Activated CD8-positive, alpha-beta T cell treated with anti-CD3 and anti-CD28 coated beads for 36 hours (primary cell): ENCODE measurements around the gene EPB41L4A. TPM values are rescaled to one million over a fixed set of nuclear protein-coding genes. Genes with fewer than 3 reads are reported as not detected.

Experiments
- ATAC-seq: fragments of 200-7000 bp; cut with Tn5 transposase; one replicate; pipeline ENCODE4 v1.10.0; 2021; ENCODE audit warnings: mild to moderate bottlenecking, moderate library complexity
- CTCF ChIA-PET: fragments of 350-600 bp; sonication (Branson Sonifier 250); formaldehyde crosslinking; loops from one replicate; lab custom pipeline; 2021; ENCODE audit warnings: antibody characterized with exemption; lab: Charles Lee
- POLR2A ChIA-PET: fragments of 350-600 bp; sonication (Branson Sonifier 250); formaldehyde crosslinking; loops from one replicate; lab custom pipeline; 2021; ENCODE audit warnings: antibody characterized with exemption; lab: Charles Lee
- DNase-seq: peaks from one replicate; pipeline ENCODE4 v3.0.0-alpha.2; 2020
- H3K27ac Mint-ChIP-seq: one replicate; pipeline ENCODE4 v1.8.0; 2021; ENCODE audit warnings: mild to moderate bottlenecking, mixed read lengths
- H3K27me3 Mint-ChIP-seq: one replicate; pipeline ENCODE4 v1.8.0; 2021; ENCODE audit warnings: mixed read lengths
- H3K36me3 Mint-ChIP-seq: one replicate; pipeline ENCODE4 v1.8.0; 2021; ENCODE audit warnings: low read depth, mixed read lengths
- H3K4me1 Mint-ChIP-seq: one replicate; pipeline ENCODE4 v1.8.0; 2021; ENCODE audit warnings: low read depth, mixed read lengths
- H3K4me3 Mint-ChIP-seq: one replicate; pipeline ENCODE4 v1.8.0; 2021; ENCODE audit warnings: mild to moderate bottlenecking, moderate library complexity, mixed read lengths
- H3K9me3 Mint-ChIP-seq: one replicate; pipeline ENCODE4 v1.8.0; 2021; ENCODE audit warnings: mixed read lengths
- intact Hi-C: fragments of 100-400 bp; cut with micrococcal nuclease; formaldehyde crosslinking; loops from one replicate; pipeline ENCODE4 v1.10.0; 2022
- total RNA-seq, 2 experiments: library from RNA; stranded (reverse); gene quantifications; one replicate each; pipeline ENCODE4 v1.2.3, GENCODE V29; 2021
- TF ChIP-seq, protein P1 (sequence below): fragments of 200-600 bp; IDR thresholded peaks from one replicate; pipeline ENCODE4 v1.8.0; 2022; ENCODE audit warnings: antibody characterized with exemption, mild to moderate bottlenecking

The EPB41L4A gene
- total RNA-seq, 2 experiments from 2014 or later = 0.25 TPM; not detected in 1

DNA sequence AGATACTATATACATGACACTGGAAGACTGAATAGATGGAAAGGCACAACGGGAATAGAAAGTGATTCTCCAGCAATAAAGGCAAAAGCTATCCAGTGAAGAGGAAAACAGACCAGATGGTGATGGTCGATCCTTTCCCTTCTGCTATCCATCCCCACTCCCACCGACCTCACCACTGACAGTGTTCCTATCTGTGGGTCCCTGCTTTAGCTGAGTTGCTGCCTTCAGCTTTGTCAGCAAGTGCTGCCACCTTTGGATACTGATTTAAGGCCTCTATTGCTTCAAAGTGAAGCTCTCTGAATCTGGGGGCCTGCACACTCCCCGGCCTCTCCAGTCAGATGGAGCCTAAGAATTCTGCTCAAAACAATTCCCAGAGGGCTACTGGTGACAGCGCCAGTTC, 32.3 kb downstream of the EPB41L4A start:
- intact Hi-C loops = no loop called here
- no peaks in the 10 kb centered on the region for H3K9me3 Mint-ChIP-seq

DNA sequence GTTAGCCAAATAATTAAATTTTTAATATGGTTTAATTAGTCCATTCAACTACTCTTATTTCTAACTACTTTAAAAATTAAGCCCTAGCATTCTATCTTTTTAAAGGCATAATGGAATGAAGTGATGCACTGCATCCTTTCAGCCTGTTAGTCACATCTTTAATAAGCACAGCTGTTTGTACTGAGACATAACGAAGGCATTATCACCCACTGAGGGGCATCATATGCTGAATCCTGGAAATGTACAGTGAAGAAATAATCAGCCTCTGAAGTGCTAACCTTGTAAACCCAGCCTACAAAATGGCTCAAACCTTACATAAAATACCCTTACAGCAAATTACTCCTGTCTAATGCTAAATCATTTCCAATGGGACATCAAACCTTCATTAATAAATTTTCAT, 33.1 kb downstream of the EPB41L4A start:
- H3K27me3 Mint-ChIP-seq = peaks cover 5% of the 10 kb centered on the region
- POLR2A ChIA-PET = interaction anchor here (1.0 kb wide), 1 partner anchor 8 kb away, joined by 3 read pairs; no protein-coding TSS in a partner anchor
- no peaks in the 10 kb centered on the region for H3K4me1 Mint-ChIP-seq
- TF ChIP-seq, protein P1, sequence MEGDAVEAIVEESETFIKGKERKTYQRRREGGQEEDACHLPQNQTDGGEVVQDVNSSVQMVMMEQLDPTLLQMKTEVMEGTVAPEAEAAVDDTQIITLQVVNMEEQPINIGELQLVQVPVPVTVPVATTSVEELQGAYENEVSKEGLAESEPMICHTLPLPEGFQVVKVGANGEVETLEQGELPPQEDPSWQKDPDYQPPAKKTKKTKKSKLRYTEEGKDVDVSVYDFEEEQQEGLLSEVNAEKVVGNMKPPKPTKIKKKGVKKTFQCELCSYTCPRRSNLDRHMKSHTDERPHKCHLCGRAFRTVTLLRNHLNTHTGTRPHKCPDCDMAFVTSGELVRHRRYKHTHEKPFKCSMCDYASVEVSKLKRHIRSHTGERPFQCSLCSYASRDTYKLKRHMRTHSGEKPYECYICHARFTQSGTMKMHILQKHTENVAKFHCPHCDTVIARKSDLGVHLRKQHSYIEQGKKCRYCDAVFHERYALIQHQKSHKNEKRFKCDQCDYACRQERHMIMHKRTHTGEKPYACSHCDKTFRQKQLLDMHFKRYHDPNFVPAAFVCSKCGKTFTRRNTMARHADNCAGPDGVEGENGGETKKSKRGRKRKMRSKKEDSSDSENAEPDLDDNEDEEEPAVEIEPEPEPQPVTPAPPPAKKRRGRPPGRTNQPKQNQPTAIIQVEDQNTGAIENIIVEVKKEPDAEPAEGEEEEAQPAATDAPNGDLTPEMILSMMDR = no peak
- H3K36me3 Mint-ChIP-seq = no peaks in the 10 kb centered on the region
- no peaks in the 10 kb centered on the region for H3K9me3 Mint-ChIP-seq
- ATAC-seq (no peak), DNase-seq (no peak)
- CTCF ChIA-PET = no interaction called here
- intact Hi-C loops = no loop called here
- H3K4me3 Mint-ChIP-seq = no peak overlapping the region
- H3K27ac Mint-ChIP-seq = no peak overlapping the region

More for the DNA sequence above, 32.3 kb downstream of the EPB41L4A start:
- ATAC-seq (no peak), DNase-seq (no peak)
- H3K4me1 Mint-ChIP-seq = no peaks in the 10 kb centered on the region
- peaks cover 8% of the 10 kb centered on the region for H3K27me3 Mint-ChIP-seq
- TF ChIP-seq, protein P1 = no peak
- no peaks in the 10 kb centered on the region for H3K36me3 Mint-ChIP-seq
- POLR2A ChIA-PET = interaction anchor here (1.0 kb wide), 1 partner anchor 9 kb away, joined by 3 read pairs; no protein-coding TSS in a partner anchor
- no peak overlapping the region for H3K4me3 Mint-ChIP-seq
- no peak overlapping the region for H3K27ac Mint-ChIP-seq
- CTCF ChIA-PET = interaction anchor here (1.7 kb wide), 1 partner anchor 212 kb away, joined by 4 read pairs; no protein-coding TSS in a partner anchor

DNA sequence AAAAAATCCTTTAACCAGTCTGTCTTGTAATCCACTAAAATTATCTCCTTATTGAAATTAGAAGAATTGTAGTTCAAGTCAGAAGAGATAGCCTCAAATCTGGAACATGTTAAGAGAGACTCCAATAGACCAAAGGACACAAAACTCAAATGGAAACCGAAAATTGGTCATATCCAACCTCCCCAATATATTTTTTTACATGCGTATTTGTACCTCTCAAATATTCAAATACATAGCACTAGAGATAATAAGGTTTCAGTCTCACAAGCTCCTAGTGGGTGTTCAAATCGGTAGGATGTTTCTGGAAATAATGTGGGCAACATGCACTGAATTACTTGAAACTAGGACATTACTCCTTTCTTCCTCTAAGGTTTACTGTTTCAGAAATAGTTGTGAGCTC, 33.5 kb downstream of the EPB41L4A start:
- Mint-ChIP-seq H3K27ac (no peak overlapping the region), H3K9me3 (no peaks in the 10 kb centered on the region), H3K4me3 (no peak overlapping the region), H3K27me3 (peaks cover 4% of the 10 kb centered on the region), H3K4me1 (no peaks in the 10 kb centered on the region), H3K36me3 (no peaks in the 10 kb centered on the region)
- CTCF ChIA-PET = no interaction called here
- ATAC-seq (no peak), DNase-seq (no peak)
- TF ChIP-seq, protein P1 = no peak
- POLR2A ChIA-PET = no interaction called here
- intact Hi-C loops = no loop called here

DNA sequence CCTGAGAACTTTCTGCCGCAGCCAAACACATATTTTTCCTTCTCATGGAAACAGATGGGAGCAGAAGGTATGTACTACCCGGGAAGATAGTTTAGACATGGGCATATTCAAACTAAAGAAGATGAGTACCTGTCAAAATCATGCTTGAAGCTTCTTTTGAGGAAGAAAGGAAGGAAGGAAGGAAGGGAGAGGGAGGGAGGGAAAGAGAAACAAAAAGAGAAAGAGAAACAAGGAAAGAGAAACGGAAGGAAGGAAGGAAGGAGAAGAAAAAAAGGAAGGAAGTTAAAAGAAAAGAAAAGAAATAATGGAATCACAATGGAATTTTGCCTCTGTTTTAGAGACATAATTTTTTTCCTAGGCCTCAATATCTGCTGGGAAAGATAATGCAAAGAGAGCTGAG, 34.6 kb downstream of the EPB41L4A start:
- Mint-ChIP-seq H3K4me3 (no peak overlapping the region), H3K27ac (no peak overlapping the region), H3K9me3 (no peaks in the 10 kb centered on the region), H3K4me1 (no peaks in the 10 kb centered on the region), H3K36me3 (no peaks in the 10 kb centered on the region), H3K27me3 (peaks cover 4% of the 10 kb centered on the region)
- CTCF ChIA-PET = no interaction called here
- intact Hi-C loops = no loop called here
- DNase-seq = no peak
- POLR2A ChIA-PET = no interaction called here
- no peak for ATAC-seq
- TF ChIP-seq, protein P1 = no peak

DNA sequence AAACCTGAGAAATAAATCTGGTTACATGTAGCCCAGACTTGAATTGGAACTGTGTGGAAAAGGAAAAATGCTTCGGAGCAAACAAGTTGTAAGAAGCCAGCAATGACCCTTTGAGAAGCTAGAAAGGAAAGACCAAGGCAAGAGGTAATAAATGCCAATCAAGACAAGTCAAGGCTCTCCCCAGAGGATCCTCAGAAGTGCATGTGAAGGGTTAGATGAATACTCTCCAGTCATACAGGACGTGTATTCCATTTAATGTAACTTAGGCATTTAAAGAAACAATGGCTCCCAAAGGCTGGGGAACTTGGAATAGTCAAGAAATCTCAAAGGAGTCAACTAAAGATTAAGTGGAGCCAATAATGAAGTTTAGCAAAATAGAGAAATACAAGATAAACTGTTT, 36.2 kb downstream of the EPB41L4A start:
- CTCF ChIA-PET = no interaction called here
- Mint-ChIP-seq H3K27ac (no peak overlapping the region), H3K9me3 (no peaks in the 10 kb centered on the region), H3K4me1 (no peaks in the 10 kb centered on the region), H3K36me3 (no peaks in the 10 kb centered on the region), H3K27me3 (peaks cover 4% of the 10 kb centered on the region), H3K4me3 (no peak overlapping the region)
- no peak for DNase-seq
- ATAC-seq = no peak
- TF ChIP-seq, protein P1 = no peak
- intact Hi-C loops = no loop called here
- POLR2A ChIA-PET = no interaction called here
